ENCODE measurements around the gene NFATC1. TPM values are rescaled to one million over a fixed set of nuclear protein-coding genes. Genes with fewer than 3 reads are reported as not detected.

The NFATC1 gene
- total RNA-seq, 1 donor from 2014 or later: 6.1 TPM

GRCh38 chr18:79405019-79405780, 9.5 kb downstream of the NFATC1 start:
- Mint-ChIP-seq H3K27ac (peak overlapping the region; percentile 59), H3K4me3 (no peak overlapping the region), H3K27me3 (peaks cover 17% of the 10 kb centered on the region), H3K36me3 (peaks cover 5% of the 10 kb centered on the region), H3K4me1 (ENCODE audit: unreplicated experiment) (peaks cover 31% of the 10 kb centered on the region), H3K9me3 (peaks cover 4% of the 10 kb centered on the region)
- TF ChIP-seq CTCF (conservative IDR thresholded peaks at IDR 0.05): no peak
- no peak for DNase-seq (ENCODE audit: extremely low spot score, unreplicated experiment)

DNA sequence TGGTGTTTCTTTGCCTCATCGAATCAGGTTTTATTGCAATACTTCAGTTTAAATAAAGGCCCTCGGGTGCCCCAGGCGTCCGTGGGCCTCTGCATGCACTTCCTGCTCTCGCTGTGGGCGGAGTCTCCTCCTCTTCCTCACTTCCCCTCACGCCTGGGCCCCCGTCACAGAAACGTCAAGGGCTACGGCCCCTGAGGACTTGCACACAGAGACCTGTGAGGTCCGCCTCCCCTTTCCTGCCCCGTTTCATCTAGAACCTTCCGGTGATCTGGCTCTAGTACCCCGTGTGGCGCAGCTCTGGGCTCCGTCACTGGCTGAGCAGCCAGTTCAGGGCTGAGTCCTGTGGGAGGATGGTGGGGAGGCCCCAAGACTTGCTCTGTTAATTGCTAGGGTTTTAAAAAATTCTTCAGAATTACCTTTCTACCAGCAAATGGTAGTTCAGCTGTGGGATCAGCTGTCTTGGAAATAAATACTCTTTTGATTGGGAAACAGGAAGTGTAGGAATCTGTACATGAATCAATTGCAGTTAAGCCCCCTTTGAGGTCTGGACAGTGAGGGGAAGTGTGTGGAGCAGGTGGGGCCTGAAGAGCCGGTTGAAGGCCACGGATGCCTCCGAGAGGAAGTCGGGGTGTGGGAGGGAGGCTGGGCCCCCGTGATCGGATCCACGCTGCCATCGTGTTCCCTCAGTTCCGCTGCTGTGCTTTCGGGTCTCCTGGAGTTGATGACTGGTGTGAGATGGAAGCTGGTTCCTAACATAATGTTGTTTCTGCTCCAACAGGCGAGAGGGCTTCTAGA, 10.2 kb downstream of the NFATC1 start:
- H3K27ac Mint-ChIP-seq: peak overlapping the region; percentile 27

DNA sequence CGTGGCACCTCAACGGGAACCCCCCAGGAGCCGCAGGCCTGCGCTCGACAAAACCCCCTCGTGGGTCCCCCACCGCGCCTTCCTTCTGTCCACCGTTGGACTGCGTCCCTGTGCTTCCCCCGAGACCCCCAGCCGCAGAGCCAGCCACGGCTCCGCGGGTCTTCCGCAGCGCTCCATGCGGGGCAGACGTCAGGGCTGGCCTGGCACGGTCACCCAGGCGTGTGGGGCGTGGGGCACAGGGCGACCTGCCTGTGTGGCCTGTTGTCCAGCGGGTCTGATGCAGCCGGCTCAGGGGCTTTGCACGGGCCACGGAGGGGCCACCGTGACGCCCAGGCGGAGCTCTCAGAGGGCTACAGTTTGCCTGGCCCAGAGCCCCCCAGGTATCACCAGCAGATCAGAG, 11.0 kb downstream of the NFATC1 start:
- Mint-ChIP-seq H3K9me3 (peaks cover 4% of the 10 kb centered on the region), H3K4me3 (no peak overlapping the region), H3K36me3 (peaks cover 5% of the 10 kb centered on the region), H3K4me1 (ENCODE audit: unreplicated experiment) (peaks cover 31% of the 10 kb centered on the region), H3K27ac (no peak overlapping the region), H3K27me3 (peaks cover 12% of the 10 kb centered on the region)
- DNase-seq (ENCODE audit: extremely low spot score, unreplicated experiment): no peak
- TF ChIP-seq CTCF (conservative IDR thresholded peaks at IDR 0.05): no peak

More for the DNA sequence above, 10.2 kb downstream of the NFATC1 start:
- H3K27me3 Mint-ChIP-seq: peaks cover 16% of the 10 kb centered on the region
- H3K36me3 Mint-ChIP-seq: peaks cover 5% of the 10 kb centered on the region
- DNase-seq (ENCODE audit: extremely low spot score, unreplicated experiment): no peak
- H3K9me3 Mint-ChIP-seq: peaks cover 4% of the 10 kb centered on the region
- no peak overlapping the region for H3K4me3 Mint-ChIP-seq
- peaks cover 31% of the 10 kb centered on the region for H3K4me1 Mint-ChIP-seq (ENCODE audit: unreplicated experiment)
- TF ChIP-seq CTCF (conservative IDR thresholded peaks at IDR 0.05): no peak

- H3K4me1 Mint-ChIP-seq (ENCODE audit: unreplicated experiment): peaks cover 18% of the 10 kb centered on the region
- no peak for TF ChIP-seq CTCF (conservative IDR thresholded peaks at IDR 0.05)
- H3K4me3 Mint-ChIP-seq: no peak overlapping the region
- no peak for DNase-seq (ENCODE audit: extremely low spot score, unreplicated experiment)
- peaks cover 5% of the 10 kb centered on the region for H3K36me3 Mint-ChIP-seq
- H3K9me3 Mint-ChIP-seq: peaks cover 4% of the 10 kb centered on the region
- H3K27me3 Mint-ChIP-seq: peaks cover 4% of the 10 kb centered on the region
- no peak overlapping the region for H3K27ac Mint-ChIP-seq
Measured at GRCh38 chr18:79409313-79409712, 13.6 kb downstream of the NFATC1 start.

- H3K4me1 Mint-ChIP-seq (ENCODE audit: unreplicated experiment): peaks cover 14% of the 10 kb centered on the region
- H3K27me3 Mint-ChIP-seq: peaks cover 4% of the 10 kb centered on the region
- H3K4me3 Mint-ChIP-seq: no peak overlapping the region
- H3K36me3 Mint-ChIP-seq: peaks cover 5% of the 10 kb centered on the region
- no peak overlapping the region for H3K27ac Mint-ChIP-seq
- no peak for TF ChIP-seq CTCF (conservative IDR thresholded peaks at IDR 0.05)
- DNase-seq (ENCODE audit: extremely low spot score, unreplicated experiment): no peak
- H3K9me3 Mint-ChIP-seq: peaks cover 4% of the 10 kb centered on the region
Measured at GRCh38 chr18:79410171-79410641, 14.5 kb downstream of the NFATC1 start.

All from type B pancreatic cell (in vitro differentiated cells).